HepG2 (cell line): ENCODE data around the gene NEDD8. TPM values are rescaled to one million over a fixed set of nuclear protein-coding genes. Genes with fewer than 3 reads are reported as not detected.
A peak's percentile ranks its signal among the peaks of the same experiment; 100 is the strongest.

ENCODE experiments used
- ATAC-seq: fragments of 200-7000 bp; cut with Tn5 transposase; 3 replicates; pipeline ENCODE4 v1.9.1; 2020; ENCODE audit warnings: mild to moderate bottlenecking, moderate library complexity
- BruUV-seq: library from RNA; stranded (reverse); fragments of 400-500 nt; replicated peaks from 2 replicates; lab custom pipeline; 2021; lab: Mats Ljungman, UMichigan
- CTCF ChIA-PET: fragments of 300-600 bp; formaldehyde crosslinking; extraction: SDS; loops from one replicate; lab custom pipeline; 2021; ENCODE audit warnings: low total read pairs, inconsistent platforms, low intra/inter-chr PET ratio; lab: Yijun Ruan, JAX
- POLR2A ChIA-PET: fragments of 350-600 bp; sonication (Branson Sonifier 250); formaldehyde crosslinking; loops from one replicate; lab custom pipeline; 2020; ENCODE audit warnings: antibody characterized with exemption, inconsistent platforms; lab: Yijun Ruan, JAX
- DNase-seq: peaks from one replicate; pipeline ENCODE4 v3.0.0-alpha.2; 2015; ENCODE audit warnings: low spot score
- FAIRE-seq: peaks from 3 replicates; lab custom pipeline; 2011; peaks lifted over from hg19 to GRCh38; lab: Jason Lieb, UNC
- H2AFZ ChIP-seq: one replicate; pipeline ENCODE4 v1.6.1; 2011; ENCODE audit warnings: low read length, inconsistent platforms
- H3K27ac ChIP-seq: fragments of 300-600 bp; 3 replicates; pipeline ENCODE4 v1.8.0; 2011; ENCODE audit warnings: mixed run types, mild to moderate bottlenecking, mixed read lengths, low read length, inconsistent platforms; ENCODE audit not compliant: insufficient read depth; ENCODE audit errors: extremely low read length
- H3K27me3 ChIP-seq, 2 experiments: fragments of 200-600 bp in 1 of 2; 2 replicates in 1 of 2; 3 replicates in 1 of 2; pipeline versions ENCODE4 v1.6.0 to v1.8.0; 2011; ENCODE audit warnings: low read length in 2 of 2, mild to moderate bottlenecking in 2 of 2, moderate library complexity in 2 of 2, inconsistent platforms in 1 of 2; ENCODE audit not compliant: insufficient read depth in 2 of 2, control insufficient read depth in 1 of 2
- H3K36me3 ChIP-seq, 2 experiments: fragments of 200-600 bp in 1 of 2; replicated peaks in 1 of 2; 2 replicates in 1 of 2; 3 replicates in 1 of 2; pipeline versions ENCODE4 v1.5.1 to v1.8.0; 2011; ENCODE audit warnings: low read length in 2 of 2, inconsistent platforms in 1 of 2; ENCODE audit not compliant: insufficient read depth in 2 of 2, control insufficient read depth in 1 of 2
- H3K4me1 ChIP-seq: 2 replicates; pipeline ENCODE4 v1.5.1; 2012; ENCODE audit warnings: low read length, inconsistent platforms; ENCODE audit not compliant: insufficient read depth
- H3K4me2 ChIP-seq: 2 replicates; pipeline ENCODE4 v1.6.0; 2011; ENCODE audit warnings: low read depth, low read length, inconsistent platforms
- H3K4me3 ChIP-seq, 3 experiments: fragments of 200-600 bp in 1 of 3; sonication (generic), shearing (Covaris generic) in 1 of 3; replicated peaks in 1 of 3; 2 replicates each; pipeline ENCODE4 v1.5.1; 2011 to 2016; ENCODE audit warnings: low read length in 3 of 3, inconsistent platforms in 2 of 3, low read depth in 2 of 3, mild to moderate bottlenecking in 2 of 3, control low read depth in 1 of 3, mixed read lengths in 1 of 3; ENCODE audit not compliant: insufficient read depth in 1 of 3
- H3K79me2 ChIP-seq: one replicate; pipeline ENCODE4 v1.6.1; 2011; ENCODE audit warnings: low read length, inconsistent platforms; ENCODE audit not compliant: insufficient read depth
- H3K9ac ChIP-seq: 2 replicates; pipeline ENCODE4 v1.6.0; 2011; ENCODE audit warnings: mild to moderate bottlenecking, low read depth, low read length, inconsistent platforms; ENCODE audit not compliant: insufficient read depth
- H3K9me3 ChIP-seq: 2 replicates; pipeline ENCODE4 v1.5.1; 2012; ENCODE audit warnings: mild to moderate bottlenecking, low read length
- H4K20me1 ChIP-seq: 2 replicates; pipeline ENCODE4 v1.6.0; 2011; ENCODE audit warnings: inconsistent platforms, mild to moderate bottlenecking, low read length, moderate library complexity; ENCODE audit not compliant: insufficient read depth
- AGO2 ChIP-seq: fragments of 200-400 bp; formaldehyde crosslinking; optimal IDR thresholded peaks from 2 replicates; pipeline ENCODE3; 2017; ENCODE audit warnings: mild to moderate bottlenecking, low read depth, low read length, moderate library complexity
- ATRX ChIP-seq: sonication (generic); formaldehyde crosslinking; IDR thresholded peaks from 2 replicates; pipeline ENCODE4 v1.4.0; 2020; ENCODE audit warnings: missing genetic modification reagents, borderline replicate concordance
- HIVEP1 ChIP-seq: sonication (generic); formaldehyde crosslinking; IDR thresholded peaks from 2 replicates; pipeline ENCODE4 v1.4.0; 2020; ENCODE audit warnings: mild to moderate bottlenecking, missing genetic modification reagents
- RBFOX2 ChIP-seq: fragments of 200-400 bp; formaldehyde crosslinking; IDR thresholded peaks from 2 replicates; pipeline ENCODE4 v1.6.1; 2017; ENCODE audit warnings: low read depth, mild to moderate bottlenecking, low read length
- SRSF4 ChIP-seq: fragments of 200-400 bp; formaldehyde crosslinking; IDR thresholded peaks from one replicate; pipeline ENCODE4 v1.6.1; 2018; ENCODE audit warnings: mild to moderate bottlenecking, low read depth, low read length, moderate library complexity; ENCODE audit not compliant: poor library complexity, severe bottlenecking
- ZNF18 ChIP-seq: sonication (generic); formaldehyde crosslinking; IDR thresholded peaks from 2 replicates; pipeline ENCODE4 v1.8.0; 2022; ENCODE audit warnings: mild to moderate bottlenecking, missing genetic modification reagents; ENCODE audit not compliant: insufficient replicate concordance
- ZNF333 ChIP-seq: sonication (generic); formaldehyde crosslinking; IDR thresholded peaks from 2 replicates; pipeline ENCODE4 v1.4.0; 2020; ENCODE audit warnings: mild to moderate bottlenecking, missing genetic modification reagents, borderline replicate concordance
- ZNF383 ChIP-seq: sonication (generic); formaldehyde crosslinking; IDR thresholded peaks from 2 replicates; pipeline ENCODE4 v1.4.0; 2020; ENCODE audit warnings: missing genetic modification reagents, mild to moderate bottlenecking, borderline replicate concordance
- ZNF660 ChIP-seq: sonication (generic); formaldehyde crosslinking; IDR thresholded peaks from 2 replicates; pipeline ENCODE4 v1.5.1; 2020; ENCODE audit warnings: mild to moderate bottlenecking, low read depth, missing genetic modification reagents, borderline replicate concordance
- ZNF768 ChIP-seq: sonication (generic); formaldehyde crosslinking; IDR thresholded peaks from 2 replicates; pipeline ENCODE4 v1.4.0; 2020; ENCODE audit warnings: missing genetic modification reagents
- ZNF776 ChIP-seq: sonication (generic); formaldehyde crosslinking; IDR thresholded peaks from 2 replicates; pipeline ENCODE4 v1.4.0; 2020; ENCODE audit warnings: mild to moderate bottlenecking, missing genetic modification reagents
- ZNF777 ChIP-seq: sonication (generic); formaldehyde crosslinking; IDR thresholded peaks from 2 replicates; pipeline ENCODE4 v1.4.0; 2020; ENCODE audit warnings: missing genetic modification reagents
- WGBS: methylation state at CpG from one replicate; pipeline ENCODE4 v1.1.6; 2017; ENCODE audit warnings: low lambda C conversion rate; 5-methylcytosine and 5-hydroxymethylcytosine counted together
- in situ Hi-C: cut with HindIII; loops from 2 replicates; pipeline ENCODE4 v1.10.0; 2017; ENCODE audit warnings: low pct_unique_long_range_greater_than_20kb; ENCODE audit not compliant: extremely low pct_ligation_motif_present
- intact Hi-C: fragments of 100-400 bp; cut with micrococcal nuclease; formaldehyde crosslinking; loops from one replicate; pipeline ENCODE4 v1.10.0; 2022; ENCODE audit not compliant: unreplicated experiment
- polyA plus RNA-seq, 8 experiments: library from polyadenylated mRNA; depleted of rRNA in 3 of 8; stranded (reverse) in 7 of 8; unstranded in 1 of 8; fragments of >200 nt; fragmentation: Illumina TruSeq in 4 of 8; extraction: Trizol in 4 of 8; gene quantifications; 2 replicates each; pipeline versions ENCODE4 v1.2.1 to v1.2.3, GENCODE V29; 2011 to 2016; ENCODE audit warnings: low read depth in 4 of 8, missing spikeins in 1 of 8, mixed read lengths in 1 of 8; ENCODE audit not compliant: insufficient read depth in 1 of 8
- total RNA-seq, 5 experiments: library from RNA; depleted of rRNA; stranded (reverse); fragments of >200 nt; fragmentation: Illumina TruSeq; extraction: Trizol; gene quantifications; 2 replicates each; pipeline ENCODE4 v1.2.3, GENCODE V29; 2016; ENCODE audit warnings: low read depth in 1 of 5

Gene NEDD8
- total and polyA plus RNA-seq, 2 of the 13 experiments (the other 11 are each of a cell fraction or from before 2014, with no cell fraction given), result 535 to 713 TPM

GRCh38 chr14:24184104-24184970 is 47.8 kb downstream of the NEDD8 start (continued):
- 0 out of 2 replicates have a peak, but pooled peaks have one; percentile 30 for TF ChIP-seq ZNF660 (CRISPR knock-in tag)
- no peak for TF ChIP-seq SRSF4
- TF ChIP-seq ATRX (CRISPR knock-in tag), result 0 out of 2 replicates have a peak, but pooled peaks have one; percentile 86
- TF ChIP-seq ZNF383 (CRISPR knock-in tag), result no peak
- TF ChIP-seq ZNF777, result no peak
- 0 out of 2 replicates have a peak, but pooled peaks have one; percentile 7 for TF ChIP-seq ZNF768 (CRISPR knock-in tag)
- no peak for TF ChIP-seq ZNF18 (CRISPR knock-in tag)
- TF ChIP-seq, all 625 proteins: peak for 10

- FAIRE-seq (no peak), DNase-seq (no peak), ATAC-seq (no peak)
- Histone ChIP-seq H3K4me2 (no peak overlapping the region), H3K27ac (no peak overlapping the region), H3K79me2 (peaks cover 14% of the 10 kb centered on the region), H3K27me3 (no peaks in the 10 kb centered on the region), H3K4me3 (no peak overlapping the region), H3K9me3 (no peaks in the 10 kb centered on the region), H3K9ac (no peak overlapping the region), H2AFZ (no peak overlapping the region), H3K36me3 (peaks cover 85 to 95% of the 10 kb centered on the region in 2 experiments), H3K4me1 (peaks cover 13% of the 10 kb centered on the region), H4K20me1 (no peaks in the 10 kb centered on the region)
- intact Hi-C loops, result no loop called here
- in situ Hi-C loops, result no loop called here
- POLR2A ChIA-PET, result interaction anchor here (1.0 to 8.1 kb wide), 4 partner anchors 12 to 46 kb away, joined by 3 to 53 read pairs (median 8); partner anchors contain the start of genes IRF9, PSME2 and TM9SF1
- WGBS, result over 99% methylated on average over 14 of the region's 15 CpGs
- TF ChIP-seq AGO2, result peak; percentile 82
- peak; percentile 71; the same call in 1 of the 2 replicates for TF ChIP-seq ZNF333
- 0 out of 2 replicates have a peak, but pooled peaks have one; percentile 34 for TF ChIP-seq HIVEP1 (CRISPR knock-in tag)
- TF ChIP-seq ZNF18 (CRISPR knock-in tag), result no peak
- 0 out of 2 replicates have a peak, but pooled peaks have one; percentile 49 for TF ChIP-seq RBFOX2
- peak; percentile 36; the same call in 1 of the 2 replicates for TF ChIP-seq ZNF776 (CRISPR knock-in tag)
- BruUV-seq, result no TSS peak
- CTCF ChIA-PET, result no interaction called here
Measured at GRCh38 chr14:24183014-24183481, 49.1 kb downstream of the NEDD8 start.
